Hindlimb muscle (tissue), 1 donor: ENCODE measurements around the gene TRMT6. TPM values are rescaled to one million over a fixed set of nuclear protein-coding genes. Genes with fewer than 3 reads are reported as not detected.

Experiments
- DNase-seq: peaks from one replicate; pipeline ENCODE4 v3.0.0-alpha.2; 2013
- polyA plus RNA-seq: library from polyadenylated mRNA; unstranded; fragments of 120-200 nt; gene quantifications from one replicate; pipeline ENCODE4 v1.2.1, GENCODE V29; 2013; ENCODE audit not compliant: insufficient read length

Gene TRMT6
- polyA plus RNA-seq, 1 donor = 9.0 TPM

GRCh38 chr20:5893621-5894020 is 56.7 kb downstream of the TRMT6 start:
- no peak for DNase-seq

- no peak for DNase-seq
Measured at GRCh38 chr20:5893052-5893451, 57.3 kb downstream of the TRMT6 start.

DNA sequence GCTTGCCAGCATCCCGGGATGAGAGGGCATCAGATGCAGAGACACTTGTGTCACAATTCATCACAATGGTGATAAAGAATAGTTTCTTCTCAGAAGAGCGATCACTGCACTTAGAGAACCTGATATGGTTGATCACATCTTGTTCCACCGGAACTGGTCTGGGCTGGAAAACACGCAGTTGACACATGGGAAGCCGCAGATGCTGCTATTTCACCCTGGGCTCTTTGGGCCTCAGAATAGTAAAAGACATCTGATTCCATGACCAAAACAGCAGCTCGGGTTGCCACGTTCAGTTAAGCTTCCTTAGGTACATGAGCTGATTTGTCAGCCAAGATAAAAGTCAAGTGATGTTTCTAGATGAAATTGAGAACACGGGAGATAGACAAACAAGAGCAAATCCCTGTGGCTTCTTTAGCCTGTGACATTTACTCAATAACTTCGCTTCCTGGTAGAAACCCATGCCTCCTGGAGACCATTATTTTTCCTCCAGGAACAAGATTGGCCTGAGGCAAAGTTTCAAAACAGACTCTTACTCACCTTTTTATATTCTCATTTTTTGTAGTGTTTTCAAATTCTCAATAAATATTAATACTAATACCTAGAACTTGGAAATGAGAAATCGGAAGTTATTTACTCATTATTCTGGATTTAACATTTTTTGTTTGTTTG is 59.4 kb downstream of the TRMT6 start:
- DNase-seq = no peak

GRCh38 chr20:5888041-5888440 is 62.3 kb downstream of the TRMT6 start:
- no peak for DNase-seq

DNA sequence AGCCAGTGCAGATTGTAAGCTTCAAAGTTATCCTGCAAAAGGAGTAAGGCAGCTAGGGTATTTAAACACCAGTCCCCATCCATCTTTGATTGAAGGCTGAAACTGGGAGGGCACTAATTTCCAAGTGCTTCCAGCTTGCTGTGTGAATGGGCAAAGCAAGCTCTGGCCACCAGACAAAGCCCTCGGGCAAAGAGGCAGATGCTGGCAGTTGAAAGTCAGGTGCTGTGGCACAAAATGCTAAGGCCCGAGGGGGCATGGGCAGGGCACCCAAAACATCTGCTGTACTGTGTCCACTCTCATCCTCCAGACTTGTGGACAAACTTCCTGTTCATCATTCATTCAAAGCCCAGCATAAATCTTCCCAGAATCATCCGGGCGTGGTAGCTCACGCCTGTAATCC is 62.9 kb downstream of the TRMT6 start:
- DNase-seq = no peak

Other genes starting within 250 kb of the TRMT6 start
- gene SHLD1, start 200.1 kb downstream of the TRMT6 start, polyA plus RNA-seq = 6.8 TPM
- gene CHGB, start 39.0 kb downstream of the TRMT6 start, polyA plus RNA-seq = 0.10 TPM
- gene MCM8, start 119 bp upstream of the TRMT6 start, polyA plus RNA-seq = 8.4 TPM
- gene CRLS1, start 55.6 kb upstream of the TRMT6 start, polyA plus RNA-seq = 58.2 TPM
- gene LRRN4, start 103.5 kb upstream of the TRMT6 start, polyA plus RNA-seq = 0.23 TPM
- 0.19 TPM for gene FERMT1, start 172.5 kb upstream of the TRMT6 start, polyA plus RNA-seq